Activated CD8-positive, alpha-beta memory T cell treated with anti-CD3 and anti-CD28 coated beads for 48 hours (primary cell): ENCODE results near the gene MTFP1.
A peak's percentile ranks its signal among the peaks of the same experiment; 100 is the strongest.
"Not testable (repeated sequence)": the region's sequence is repeated elsewhere in the genome, so short reads cannot be mapped to it uniquely, and the experiment has no call there.

Experiments used
- DNase-seq, 3 experiments: peaks; one replicate each; pipeline ENCODE4 v3.0.0-alpha.2; 2020; ENCODE audit warnings: low read depth in 2 of 3, low spot score in 2 of 3

The MTFP1 gene

GRCh38 chr22:30425616-30426387 lies at the start of gene MTFP1:
Gene MTFP1 (plus strand): TSS chr22:30425768. CDS start chr22:30425880, 112 bp downstream.
- DNase-seq, result peak; percentile 27 to 49 (median 38)

- DNase-seq, result no peak
Measured at GRCh38 chr22:30380011-30380410, 45.6 kb upstream of the MTFP1 start.

GRCh38 chr22:30381264-30381663 lies 44.3 kb upstream of the MTFP1 start:
- no peak for DNase-seq

GRCh38 chr22:30382340-30382739 lies 43.2 kb upstream of the MTFP1 start:
- no peak for DNase-seq

- no peak for DNase-seq
Measured at GRCh38 chr22:30383061-30383460, 42.5 kb upstream of the MTFP1 start.

GRCh38 chr22:30385942-30386341 lies 39.6 kb upstream of the MTFP1 start:
- DNase-seq, result no peak

GRCh38 chr22:30386608-30386959 lies 39.0 kb upstream of the MTFP1 start:
- DNase-seq, result no peak

- DNase-seq, result peak; percentile 57 to 84 (median 66)
Measured at GRCh38 chr22:30386960-30387827, 38.4 kb upstream of the MTFP1 start, which contains the start of gene RNF215. Gene RNF215 (minus strand): TSS chr22:30387411. CDS start chr22:30387313, 98 bp downstream.

GRCh38 chr22:30390974-30391691 lies 34.4 kb upstream of the MTFP1 start:
- DNase-seq, result peak; percentile 49 to 54 (median 52)

- no peak for DNase-seq
Measured at GRCh38 chr22:30392661-30393321, 32.8 kb upstream of the MTFP1 start.

GRCh38 chr22:30393322-30393680 lies 32.3 kb upstream of the MTFP1 start:
- no peak for DNase-seq

- no peak for DNase-seq
Measured at GRCh38 chr22:30393885-30394284, 31.7 kb upstream of the MTFP1 start.

- peak in 2 of 3 experiments; percentile 33 to 41 for DNase-seq
Measured at GRCh38 chr22:30396871-30397655, 28.5 kb upstream of the MTFP1 start, which contains the start of gene SEC14L2. Gene SEC14L2 (plus strand): TSS chr22:30397018. CDS start chr22:30397117, 99 bp downstream.

GRCh38 chr22:30397656-30398635 lies 27.6 kb upstream of the MTFP1 start:
- DNase-seq, result no peak

- no peak for DNase-seq
Measured at GRCh38 chr22:30398685-30399680, 26.6 kb upstream of the MTFP1 start.

- no peak for DNase-seq
Measured at GRCh38 chr22:30399718-30400117, 25.9 kb upstream of the MTFP1 start.

- no peak for DNase-seq
Measured at GRCh38 chr22:30400159-30400558, 25.4 kb upstream of the MTFP1 start.

- not testable (repeated sequence) for DNase-seq
Measured at GRCh38 chr22:30401024-30401423, 24.5 kb upstream of the MTFP1 start.
